BE2C (cell line): Measurements from ENCODE around the gene RAD9A.

Source experiments
- DNase-seq: peaks from one replicate; pipeline ENCODE4 v3.0.0-alpha.2; 2020
- H3K27me3 ChIP-seq: fragments of 250-450 bp; sonication (Bioruptor Pico); 2 replicates; pipeline ENCODE4 v1.5.1; 2020; ENCODE audit warnings: mild to moderate bottlenecking
- H3K36me3 ChIP-seq: fragments of 250-450 bp; sonication (Bioruptor Pico); 2 replicates; pipeline ENCODE4 v1.5.1; 2020; ENCODE audit warnings: mild to moderate bottlenecking
- H3K4me1 ChIP-seq: fragments of 250-450 bp; sonication (Bioruptor Pico); 2 replicates; pipeline ENCODE4 v1.5.1; 2020
- H3K4me3 ChIP-seq: 2 replicates; pipeline ENCODE4 v1.5.1; 2011; ENCODE audit warnings: low read depth, low read length
- H3K9me3 ChIP-seq: fragments of 250-450 bp; sonication (Bioruptor Pico); 2 replicates; pipeline ENCODE4 v1.5.1; 2020
- TF ChIP-seq, protein P1 (sequence below): IDR thresholded peaks from 2 replicates; pipeline ENCODE4 v1.5.1; 2012; ENCODE audit warnings: mild to moderate bottlenecking, low read depth, low read length

The RAD9A gene

DNA sequence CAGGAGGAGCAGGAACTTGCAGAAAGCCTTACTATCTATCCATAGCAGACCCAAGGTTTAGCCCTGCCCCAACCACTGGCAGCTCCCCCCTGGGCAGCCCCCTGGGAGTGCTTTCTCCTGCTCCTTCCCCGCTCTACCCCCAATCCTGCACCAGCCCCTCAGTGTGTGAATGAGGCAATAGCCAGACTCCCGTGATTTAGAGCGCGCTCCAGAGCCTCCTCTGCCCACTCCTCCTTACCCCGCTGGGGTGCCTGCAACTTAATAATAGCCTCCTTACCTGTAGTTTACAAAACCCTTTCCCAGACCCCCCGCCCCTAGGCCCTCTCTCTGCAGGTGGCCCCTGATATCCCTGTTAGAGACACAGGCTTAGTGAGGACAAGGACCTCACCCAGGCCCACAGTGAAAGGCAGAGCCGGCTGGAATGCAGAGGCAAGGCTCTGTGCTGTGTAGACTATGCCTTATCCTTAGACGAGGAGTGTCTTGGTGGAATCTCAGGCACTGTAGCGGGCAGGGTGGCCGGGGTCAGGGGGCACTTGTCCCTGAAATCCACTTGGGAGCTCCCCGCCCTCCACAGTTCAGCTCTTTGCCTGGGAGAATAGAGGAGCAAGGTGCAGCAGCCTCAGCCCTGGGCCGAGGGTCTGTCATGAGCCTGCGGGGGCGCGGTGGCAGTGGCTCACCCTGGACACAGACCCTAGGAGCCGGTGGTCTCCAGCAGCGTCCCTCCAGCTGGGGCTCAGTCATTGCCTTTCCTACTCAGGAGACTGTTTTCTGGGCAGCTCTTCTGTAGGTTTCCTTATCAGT is 19.4 kb downstream of the RAD9A start:
- no peak for DNase-seq
- no peaks in the 10 kb centered on the region for H3K9me3 ChIP-seq
- H3K36me3 ChIP-seq = no peaks in the 10 kb centered on the region
- no peak overlapping the region for H3K4me3 ChIP-seq
- no peaks in the 10 kb centered on the region for H3K27me3 ChIP-seq
- TF ChIP-seq, protein P1, sequence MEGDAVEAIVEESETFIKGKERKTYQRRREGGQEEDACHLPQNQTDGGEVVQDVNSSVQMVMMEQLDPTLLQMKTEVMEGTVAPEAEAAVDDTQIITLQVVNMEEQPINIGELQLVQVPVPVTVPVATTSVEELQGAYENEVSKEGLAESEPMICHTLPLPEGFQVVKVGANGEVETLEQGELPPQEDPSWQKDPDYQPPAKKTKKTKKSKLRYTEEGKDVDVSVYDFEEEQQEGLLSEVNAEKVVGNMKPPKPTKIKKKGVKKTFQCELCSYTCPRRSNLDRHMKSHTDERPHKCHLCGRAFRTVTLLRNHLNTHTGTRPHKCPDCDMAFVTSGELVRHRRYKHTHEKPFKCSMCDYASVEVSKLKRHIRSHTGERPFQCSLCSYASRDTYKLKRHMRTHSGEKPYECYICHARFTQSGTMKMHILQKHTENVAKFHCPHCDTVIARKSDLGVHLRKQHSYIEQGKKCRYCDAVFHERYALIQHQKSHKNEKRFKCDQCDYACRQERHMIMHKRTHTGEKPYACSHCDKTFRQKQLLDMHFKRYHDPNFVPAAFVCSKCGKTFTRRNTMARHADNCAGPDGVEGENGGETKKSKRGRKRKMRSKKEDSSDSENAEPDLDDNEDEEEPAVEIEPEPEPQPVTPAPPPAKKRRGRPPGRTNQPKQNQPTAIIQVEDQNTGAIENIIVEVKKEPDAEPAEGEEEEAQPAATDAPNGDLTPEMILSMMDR = no peak
- peaks cover 5% of the 10 kb centered on the region; the same call in 1 of the 2 replicates for H3K4me1 ChIP-seq

DNA sequence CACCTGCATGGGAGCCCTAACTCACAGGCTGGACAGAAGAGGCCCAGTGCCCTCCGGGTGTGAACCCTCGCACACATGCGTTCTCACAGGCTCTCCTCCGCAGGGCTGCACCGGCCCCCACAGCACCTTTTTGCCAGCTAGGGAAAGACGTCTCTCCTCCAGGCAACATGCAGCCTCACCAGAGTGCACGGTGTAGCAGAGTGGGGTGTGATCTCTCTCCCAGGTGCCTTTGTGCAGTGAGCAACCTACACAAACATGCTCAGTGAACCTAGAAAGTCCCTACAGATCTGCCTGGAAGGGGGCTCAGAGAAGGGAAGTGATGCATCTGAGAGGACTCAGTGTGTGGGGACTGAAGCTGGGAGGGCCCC is 20.0 kb downstream of the RAD9A start:
- Histone ChIP-seq H3K9me3 (no peaks in the 10 kb centered on the region), H3K27me3 (no peaks in the 10 kb centered on the region), H3K4me3 (no peak overlapping the region), H3K4me1 (peaks cover 5% of the 10 kb centered on the region; the same call in 1 of the 2 replicates), H3K36me3 (no peaks in the 10 kb centered on the region)
- DNase-seq = no peak
- TF ChIP-seq, protein P1 = no peak

DNA sequence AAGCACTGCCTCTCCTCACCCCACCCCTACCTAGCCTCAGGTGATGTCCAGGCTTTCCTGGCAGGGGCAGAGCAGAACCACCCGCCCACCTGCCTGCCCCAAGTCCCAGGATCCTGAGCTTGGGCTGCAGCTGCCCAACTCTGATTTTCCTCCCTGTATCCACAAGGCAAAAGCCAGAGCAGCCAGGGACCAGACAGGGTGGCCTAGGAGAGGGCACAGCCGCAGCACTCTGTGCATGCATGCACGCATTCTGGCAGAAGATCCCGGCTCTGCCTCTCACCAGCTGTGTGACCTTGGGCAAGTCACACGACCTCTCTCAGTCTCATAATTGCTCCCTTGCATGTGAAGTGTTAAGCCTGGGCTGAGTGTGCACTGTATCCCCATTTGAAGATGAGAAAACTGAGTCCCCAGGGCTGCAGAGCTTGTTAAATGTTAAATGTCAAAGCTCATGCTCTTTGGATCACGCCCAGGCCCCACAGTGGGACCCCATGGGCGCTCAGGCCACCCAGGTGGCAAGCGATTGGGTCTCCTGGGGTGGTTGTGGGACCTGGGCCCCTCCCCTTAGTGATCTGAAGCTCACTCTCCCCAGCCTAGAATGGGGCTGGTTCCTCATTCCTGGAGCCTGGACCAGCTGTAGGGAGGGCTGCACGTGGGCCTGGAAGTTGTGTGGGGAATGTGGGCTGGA is 20.9 kb downstream of the RAD9A start:
- no peaks in the 10 kb centered on the region for H3K36me3 ChIP-seq
- TF ChIP-seq, protein P1 = no peak
- H3K27me3 ChIP-seq = no peaks in the 10 kb centered on the region
- H3K9me3 ChIP-seq = no peaks in the 10 kb centered on the region
- H3K4me3 ChIP-seq = no peak overlapping the region
- no peak for DNase-seq
- no peaks in the 10 kb centered on the region; the same call in 1 of the 2 replicates for H3K4me1 ChIP-seq

DNA sequence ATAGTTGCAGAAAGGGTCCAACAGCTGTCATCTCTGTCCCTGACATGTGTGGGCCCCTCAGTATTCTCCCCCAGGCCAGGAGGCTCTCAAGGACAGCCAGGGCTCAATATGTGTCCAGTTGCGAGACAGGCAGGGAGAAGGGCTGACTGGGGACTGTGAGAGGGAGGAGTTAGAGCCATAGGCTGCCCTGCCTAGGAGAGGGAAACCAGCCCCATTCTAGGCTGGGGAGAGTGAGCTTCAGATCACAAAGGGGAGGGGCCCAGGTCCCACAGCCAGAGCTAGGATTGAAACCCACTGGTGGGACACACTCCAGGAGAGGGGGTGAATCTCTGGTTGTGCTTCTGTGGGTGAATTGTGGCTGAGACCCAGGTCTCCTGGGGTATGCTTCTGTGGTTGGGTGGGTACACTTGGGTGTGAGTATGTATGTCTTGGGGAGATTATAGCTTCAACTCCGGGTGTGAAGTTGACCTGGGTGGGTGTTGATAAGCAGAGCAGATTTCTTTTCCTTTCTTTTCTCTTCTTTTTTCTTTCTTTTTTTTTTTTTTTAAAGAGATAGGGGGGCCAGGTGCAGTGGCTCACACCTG is 21.6 kb downstream of the RAD9A start:
- Histone ChIP-seq H3K27me3 (no peaks in the 10 kb centered on the region), H3K9me3 (no peaks in the 10 kb centered on the region), H3K4me1 (no peaks in the 10 kb centered on the region), H3K36me3 (no peaks in the 10 kb centered on the region), H3K4me3 (no peak overlapping the region)
- DNase-seq = no peak
- TF ChIP-seq, protein P1 = no peak

DNA sequence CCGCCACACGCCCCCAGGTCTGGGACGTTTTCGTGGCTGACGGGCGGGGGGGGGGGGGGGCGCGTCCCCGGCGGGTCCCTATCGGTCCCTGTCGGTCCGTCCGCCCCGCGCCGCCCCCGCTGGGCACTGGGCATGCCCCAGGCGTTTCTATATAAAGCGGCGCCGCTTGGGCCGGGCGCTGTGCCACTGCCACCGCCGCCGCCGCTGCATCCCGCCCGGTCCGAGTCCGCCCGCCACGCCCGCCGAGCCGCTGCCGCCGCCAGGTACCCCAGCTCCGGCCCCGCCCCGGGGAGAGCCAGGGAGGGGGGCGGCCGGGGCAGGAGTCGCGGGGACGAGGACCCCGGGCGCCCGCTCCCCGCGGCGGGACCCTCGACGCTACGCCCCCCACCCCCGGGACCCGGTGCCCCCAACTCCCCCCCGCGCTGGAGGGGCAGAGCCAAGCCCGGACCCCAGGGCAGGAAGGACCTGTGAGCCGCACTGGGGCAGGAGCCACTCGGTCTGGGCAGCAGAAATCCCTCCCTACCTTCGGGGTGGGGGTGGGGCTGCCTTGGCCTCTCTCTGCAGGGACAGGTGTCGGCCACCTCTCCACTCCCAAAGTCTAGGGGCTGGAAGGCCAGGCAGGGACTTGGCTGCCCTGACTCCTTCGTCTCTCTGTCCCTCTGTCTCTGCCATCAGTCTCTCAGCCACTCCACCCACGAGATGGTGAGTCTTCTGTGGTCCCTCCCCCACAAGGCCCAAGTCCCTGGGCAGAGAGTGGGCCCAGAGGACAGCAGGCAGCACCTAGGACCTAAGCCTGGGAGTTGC is 23.9 kb downstream of the RAD9A start, which contains the start of gene CARNS1:
Gene CARNS1, plus strand, starts transcription at position 178 of the 804 bp plus-strand sequence. Its CDS starts 522 bp downstream, at position 700.
- no peaks in the 10 kb centered on the region for H3K9me3 ChIP-seq
- H3K4me1 ChIP-seq = peaks cover 5% of the 10 kb centered on the region
- TF ChIP-seq, protein P1 = no peak
- H3K4me3 ChIP-seq = no peak within 1 kb of the TSS
- H3K36me3 ChIP-seq = no peaks in the 10 kb centered on the region
- 0 out of 2 replicates have a peak, but pooled peaks cover 2% of the 10 kb centered on the region for H3K27me3 ChIP-seq
- no peak for DNase-seq
